Activated CD4-positive, alpha-beta T cell treated with anti-CD3 and anti-CD28 coated beads for 36 hours (primary cell): ENCODE data around the gene ADAMTS16. TPM values are rescaled to one million over a fixed set of nuclear protein-coding genes. Genes with fewer than 3 reads are reported as not detected.

ENCODE experiments used
- ATAC-seq: fragments of 200-7000 bp; cut with Tn5 transposase; one replicate; pipeline ENCODE4 v1.10.0; 2021; ENCODE audit warnings: mild to moderate bottlenecking, moderate library complexity
- CTCF ChIA-PET: fragments of 350-600 bp; sonication (Branson Sonifier 250); formaldehyde crosslinking; loops from one replicate; lab custom pipeline; 2021; ENCODE audit warnings: antibody characterized with exemption; lab: Charles Lee
- POLR2A ChIA-PET: fragments of 350-600 bp; sonication (Branson Sonifier 250); formaldehyde crosslinking; loops from one replicate; lab custom pipeline; 2021; ENCODE audit warnings: antibody characterized with exemption, inconsistent platforms; lab: Charles Lee
- DNase-seq: peaks from one replicate; pipeline ENCODE4 v3.0.0-alpha.2; 2020
- H3K27ac Mint-ChIP-seq: one replicate; pipeline ENCODE4 v1.8.0; 2021; ENCODE audit warnings: mixed read lengths
- H3K27me3 Mint-ChIP-seq: one replicate; pipeline ENCODE4 v1.8.0; 2021; ENCODE audit warnings: mixed read lengths
- H3K36me3 Mint-ChIP-seq: one replicate; pipeline ENCODE4 v1.8.0; 2021; ENCODE audit warnings: low read depth, mixed read lengths
- H3K4me1 Mint-ChIP-seq: one replicate; pipeline ENCODE4 v1.8.0; 2021; ENCODE audit warnings: mixed read lengths
- H3K4me3 Mint-ChIP-seq: one replicate; pipeline ENCODE4 v1.8.0; 2021; ENCODE audit warnings: mild to moderate bottlenecking, moderate library complexity, mixed read lengths
- H3K9me3 Mint-ChIP-seq: one replicate; pipeline ENCODE4 v1.8.0; 2021; ENCODE audit warnings: low read depth, mixed read lengths
- intact Hi-C, 2 experiments: fragments of 100-400 bp; cut with DNase I in 1 of 2; cut with micrococcal nuclease in 1 of 2; formaldehyde crosslinking; loops; one replicate each; pipeline versions ENCODE4 v1.14.2 to v1.15.1; 2022 to 2024; cut with DNase I, micrococcal nuclease
- total RNA-seq, 2 experiments: library from RNA; stranded (reverse); gene quantifications; one replicate each; pipeline ENCODE4 v1.2.3, GENCODE V29; 2021

Gene ADAMTS16
- total RNA-seq, 2 experiments from 2014 or later: not detected

DNA sequence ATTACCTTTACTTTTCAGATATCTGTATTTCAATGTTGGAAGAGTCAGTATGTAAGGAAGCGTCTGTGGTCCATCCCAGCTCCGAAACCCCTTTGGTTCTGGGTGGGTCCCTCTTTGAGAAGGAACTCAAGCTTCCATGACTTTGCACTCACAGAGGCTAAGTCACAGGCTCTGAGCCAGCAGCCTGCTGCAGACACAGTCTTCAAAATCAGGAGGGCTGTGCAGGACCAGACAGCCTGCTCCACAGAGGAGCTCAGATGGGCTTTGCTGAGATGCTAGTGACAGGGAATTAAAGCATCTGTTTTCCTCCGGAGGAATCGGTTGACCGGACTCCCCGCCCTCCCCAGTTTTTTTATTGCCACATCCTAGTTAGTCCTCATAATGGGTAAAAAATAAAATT, 155.9 kb downstream of the ADAMTS16 start:
- no peak overlapping the region for H3K4me3 Mint-ChIP-seq
- H3K27me3 Mint-ChIP-seq: no peaks in the 10 kb centered on the region
- ChIA-PET POLR2A (no interaction called here), CTCF (no interaction called here)
- H3K36me3 Mint-ChIP-seq: no peaks in the 10 kb centered on the region
- no peak for ATAC-seq
- no peak for DNase-seq
- intact Hi-C loops: no loop called here
- no peaks in the 10 kb centered on the region for H3K4me1 Mint-ChIP-seq
- H3K27ac Mint-ChIP-seq: no peak overlapping the region
- peaks cover 6% of the 10 kb centered on the region for H3K9me3 Mint-ChIP-seq

DNA sequence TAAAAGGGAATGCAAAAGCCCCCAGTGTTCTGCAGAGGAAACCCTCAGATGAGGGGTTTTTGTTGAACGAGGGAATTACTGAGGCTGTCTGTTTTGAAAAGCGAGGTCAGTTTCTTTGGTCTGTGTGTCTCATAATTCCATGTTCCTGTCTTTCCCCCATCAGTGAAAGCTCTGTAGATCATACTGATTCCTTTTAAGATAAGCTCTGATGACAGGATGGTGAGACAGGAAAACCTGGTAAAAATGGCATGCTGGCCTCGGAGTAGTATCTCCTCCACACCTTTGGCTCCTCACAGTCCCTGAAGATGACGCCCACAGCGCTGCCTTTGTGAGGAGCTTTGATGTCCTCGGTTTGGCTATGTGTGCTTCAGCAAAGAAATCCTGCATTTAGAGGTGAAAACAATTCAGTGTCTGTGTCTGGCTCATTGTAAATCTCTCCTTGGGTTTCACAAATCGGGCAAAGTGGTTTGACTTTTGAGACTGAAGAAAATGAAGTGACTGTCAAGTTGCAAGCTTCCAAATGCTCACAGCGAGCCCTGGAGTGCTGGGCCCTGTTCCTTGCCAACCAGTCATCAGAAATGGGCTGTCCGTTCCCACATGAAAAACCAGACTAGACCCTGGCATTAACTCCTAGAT, 157.4 kb downstream of the ADAMTS16 start:
- no peaks in the 10 kb centered on the region for H3K36me3 Mint-ChIP-seq
- H3K9me3 Mint-ChIP-seq: peaks cover 11% of the 10 kb centered on the region
- H3K27ac Mint-ChIP-seq: no peak overlapping the region
- no peak overlapping the region for H3K4me3 Mint-ChIP-seq
- CTCF ChIA-PET: no interaction called here
- ATAC-seq: no peak
- intact Hi-C loops: no loop called here
- no peak for DNase-seq
- POLR2A ChIA-PET: no interaction called here
- H3K4me1 Mint-ChIP-seq: no peaks in the 10 kb centered on the region
- H3K27me3 Mint-ChIP-seq: no peaks in the 10 kb centered on the region

DNA sequence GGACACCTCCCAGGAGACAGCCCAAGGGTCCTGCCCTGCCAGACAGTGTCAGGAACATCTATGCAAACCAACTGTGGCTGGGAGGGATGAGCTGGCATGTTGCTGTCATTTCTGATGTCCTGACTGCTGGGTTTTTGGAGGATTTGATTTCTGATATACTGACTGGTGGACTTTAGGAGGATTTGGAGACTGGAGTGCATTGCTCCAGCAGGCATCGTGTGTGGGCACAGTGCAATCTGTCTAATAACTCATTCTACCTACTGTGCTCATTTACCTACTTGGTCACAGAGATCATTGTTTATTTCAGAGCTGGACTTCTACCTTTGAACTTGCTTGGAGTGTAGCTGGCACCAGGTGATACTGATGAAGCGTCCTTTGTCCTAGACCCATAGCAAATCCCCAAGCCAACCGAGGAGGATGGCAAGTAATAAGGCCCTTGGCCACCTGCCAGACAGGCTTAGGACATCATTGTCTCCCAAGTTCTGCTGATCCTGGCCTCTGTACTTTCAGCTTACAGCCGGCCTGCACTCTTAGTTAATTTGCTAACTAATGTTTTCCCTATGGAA, 158.0 kb downstream of the ADAMTS16 start:
- no peaks in the 10 kb centered on the region for H3K27me3 Mint-ChIP-seq
- H3K27ac Mint-ChIP-seq: no peak overlapping the region
- H3K36me3 Mint-ChIP-seq: no peaks in the 10 kb centered on the region
- H3K4me3 Mint-ChIP-seq: no peak overlapping the region
- DNase-seq (no peak), ATAC-seq (no peak)
- H3K4me1 Mint-ChIP-seq: no peaks in the 10 kb centered on the region
- peaks cover 9% of the 10 kb centered on the region for H3K9me3 Mint-ChIP-seq
- intact Hi-C loops: no loop called here
- CTCF ChIA-PET: no interaction called here
- POLR2A ChIA-PET: no interaction called here

DNA sequence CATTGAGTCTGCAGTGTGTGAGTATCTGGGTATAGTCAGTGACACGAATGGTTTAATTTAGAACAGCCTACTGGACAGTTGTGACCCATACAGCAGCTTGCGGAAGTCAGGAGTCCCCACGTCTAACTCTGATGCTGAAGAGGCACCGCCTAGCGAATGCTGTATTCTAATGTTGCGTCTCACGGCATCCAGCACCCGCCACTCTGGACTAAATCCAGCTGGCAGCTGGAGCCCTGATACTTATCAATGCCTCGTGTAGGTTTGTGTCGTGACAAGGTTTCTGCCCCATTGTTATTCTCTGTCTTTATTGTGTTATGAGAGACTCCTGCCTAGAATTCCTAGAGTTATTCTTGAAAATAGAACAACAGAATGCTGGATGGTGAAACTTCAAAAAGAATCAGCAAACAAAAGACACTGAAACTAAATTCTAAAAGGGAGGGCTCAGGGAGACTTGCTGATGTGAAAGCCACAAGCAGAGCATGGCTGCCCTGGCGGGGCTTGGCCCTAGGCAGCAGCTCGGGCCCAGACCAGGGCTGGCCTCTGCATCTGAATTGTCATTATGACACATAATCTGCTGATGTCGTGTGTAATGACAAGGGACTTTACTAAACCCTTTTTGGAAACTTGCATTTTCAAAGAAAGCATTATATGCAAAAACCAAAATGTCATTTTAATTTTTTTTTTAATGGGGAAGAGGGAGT, 158.9 kb downstream of the ADAMTS16 start:
- H3K4me3 Mint-ChIP-seq: no peak overlapping the region
- ChIA-PET CTCF (no interaction called here), POLR2A (no interaction called here)
- DNase-seq: no peak
- H3K4me1 Mint-ChIP-seq: no peaks in the 10 kb centered on the region
- peaks cover 11% of the 10 kb centered on the region for H3K9me3 Mint-ChIP-seq
- no peak for ATAC-seq
- no peak overlapping the region for H3K27ac Mint-ChIP-seq
- intact Hi-C loops: no loop called here
- no peaks in the 10 kb centered on the region for H3K36me3 Mint-ChIP-seq
- H3K27me3 Mint-ChIP-seq: no peaks in the 10 kb centered on the region

DNA sequence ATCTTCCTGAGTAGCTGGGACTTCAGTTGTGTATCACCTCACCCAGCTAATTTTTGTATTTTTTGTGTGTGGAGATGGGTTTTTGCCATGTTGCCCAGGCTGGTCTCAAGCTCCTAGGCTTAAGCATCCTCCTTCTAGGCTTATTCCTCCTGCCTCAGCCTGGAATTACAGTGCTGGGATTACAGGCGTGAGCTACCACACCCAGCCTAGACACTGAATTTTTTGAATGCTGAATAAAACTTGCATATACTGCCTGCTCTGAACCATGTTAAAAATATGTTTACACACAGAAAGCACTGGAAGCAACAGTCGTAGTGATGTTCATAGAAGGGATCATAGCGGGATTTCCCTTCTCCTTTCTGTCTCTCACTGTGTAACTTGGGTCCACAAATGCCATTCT, 161.0 kb downstream of the ADAMTS16 start:
- ChIA-PET CTCF (no interaction called here), POLR2A (no interaction called here)
- intact Hi-C loops: no loop called here
- DNase-seq: no peak
- no peaks in the 10 kb centered on the region for H3K4me1 Mint-ChIP-seq
- H3K27ac Mint-ChIP-seq: no peak overlapping the region
- H3K27me3 Mint-ChIP-seq: no peaks in the 10 kb centered on the region
- H3K9me3 Mint-ChIP-seq: peaks cover 10% of the 10 kb centered on the region
- ATAC-seq: no peak
- H3K4me3 Mint-ChIP-seq: no peak overlapping the region
- no peaks in the 10 kb centered on the region for H3K36me3 Mint-ChIP-seq

DNA sequence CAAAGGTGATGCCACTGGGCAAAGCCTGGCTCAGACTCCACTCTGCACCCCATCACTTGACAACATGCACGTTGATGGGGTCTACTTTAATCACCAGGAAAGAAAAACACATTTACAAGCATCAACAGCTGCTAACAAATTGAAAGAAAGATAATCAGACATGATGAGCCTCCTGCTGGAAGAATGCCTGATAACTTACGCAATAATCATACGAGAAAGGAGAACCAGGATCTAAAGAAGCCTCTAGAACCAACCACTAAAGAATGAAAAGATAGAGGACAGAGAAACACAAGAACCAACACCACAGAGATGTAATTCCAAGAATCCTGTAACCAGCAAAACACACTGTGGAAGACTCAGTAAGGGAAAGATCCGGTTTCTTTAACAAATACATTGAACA, 162.1 kb downstream of the ADAMTS16 start:
- no peaks in the 10 kb centered on the region for H3K27me3 Mint-ChIP-seq
- ATAC-seq (no peak), DNase-seq (no peak)
- no peaks in the 10 kb centered on the region for H3K36me3 Mint-ChIP-seq
- H3K4me3 Mint-ChIP-seq: no peak overlapping the region
- CTCF ChIA-PET: no interaction called here
- peaks cover 10% of the 10 kb centered on the region for H3K9me3 Mint-ChIP-seq
- H3K27ac Mint-ChIP-seq: no peak overlapping the region
- intact Hi-C loops: no loop called here
- POLR2A ChIA-PET: no interaction called here
- no peaks in the 10 kb centered on the region for H3K4me1 Mint-ChIP-seq

DNA sequence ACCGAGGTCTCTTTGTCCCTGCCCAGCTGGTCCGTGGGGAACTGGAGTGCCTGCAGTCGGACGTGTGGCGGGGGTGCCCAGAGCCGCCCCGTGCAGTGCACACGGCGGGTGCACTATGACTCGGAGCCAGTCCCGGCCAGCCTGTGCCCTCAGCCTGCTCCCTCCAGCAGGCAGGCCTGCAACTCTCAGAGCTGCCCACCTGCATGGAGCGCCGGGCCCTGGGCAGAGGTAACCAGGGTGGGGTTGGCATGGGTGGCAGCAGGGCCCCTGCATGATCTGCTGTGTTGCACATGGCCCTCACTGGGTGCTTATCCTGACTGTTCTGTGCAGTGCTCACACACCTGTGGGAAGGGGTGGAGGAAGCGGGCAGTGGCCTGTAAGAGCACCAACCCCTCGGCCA, 163.1 kb downstream of the ADAMTS16 start:
- ChIA-PET CTCF (no interaction called here), POLR2A (no interaction called here)
- H3K9me3 Mint-ChIP-seq: peaks cover 10% of the 10 kb centered on the region
- H3K36me3 Mint-ChIP-seq: no peaks in the 10 kb centered on the region
- H3K27ac Mint-ChIP-seq: no peak overlapping the region
- DNase-seq: no peak
- H3K27me3 Mint-ChIP-seq: no peaks in the 10 kb centered on the region
- no peaks in the 10 kb centered on the region for H3K4me1 Mint-ChIP-seq
- no peak overlapping the region for H3K4me3 Mint-ChIP-seq
- intact Hi-C loops: no loop called here
- no peak for ATAC-seq

DNA sequence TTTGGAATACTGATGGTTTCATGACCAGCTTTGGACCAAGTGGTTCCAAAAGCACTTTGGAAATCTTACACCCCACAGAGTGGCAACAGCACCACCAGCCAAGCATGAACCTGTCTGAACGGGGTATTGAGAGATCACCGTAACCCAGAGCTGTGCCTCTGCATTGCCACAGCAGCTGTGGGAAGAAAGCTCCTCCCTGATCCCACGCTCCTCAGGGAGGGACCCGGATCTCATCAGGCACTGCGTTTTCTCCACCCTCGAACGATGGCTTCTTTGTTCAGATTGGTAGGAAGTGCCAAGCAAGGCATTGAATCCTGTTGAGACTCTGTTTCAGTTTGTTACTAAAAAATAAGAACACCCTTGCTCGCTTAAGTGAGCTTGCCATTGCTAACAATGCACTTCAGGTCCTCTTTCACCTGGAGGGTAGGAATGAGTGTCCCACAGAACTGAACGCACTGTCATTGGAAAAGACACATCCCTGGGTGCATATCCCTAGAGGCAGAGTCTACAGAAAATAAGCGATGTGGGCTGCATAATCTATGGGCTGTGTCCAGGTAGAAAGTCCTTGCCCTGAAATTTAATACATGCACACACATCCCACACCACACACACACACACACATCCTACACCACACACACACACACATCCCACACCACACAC, 164.4 kb downstream of the ADAMTS16 start:
- DNase-seq (no peak), ATAC-seq (peak; percentile 30)
- no peaks in the 10 kb centered on the region for H3K27me3 Mint-ChIP-seq
- CTCF ChIA-PET: no interaction called here
- no peak overlapping the region for H3K4me3 Mint-ChIP-seq
- peaks cover 12% of the 10 kb centered on the region for H3K9me3 Mint-ChIP-seq
- no peaks in the 10 kb centered on the region for H3K36me3 Mint-ChIP-seq
- no peak overlapping the region for H3K27ac Mint-ChIP-seq
- POLR2A ChIA-PET: no interaction called here
- intact Hi-C loops: no loop called here
- H3K4me1 Mint-ChIP-seq: no peaks in the 10 kb centered on the region

DNA sequence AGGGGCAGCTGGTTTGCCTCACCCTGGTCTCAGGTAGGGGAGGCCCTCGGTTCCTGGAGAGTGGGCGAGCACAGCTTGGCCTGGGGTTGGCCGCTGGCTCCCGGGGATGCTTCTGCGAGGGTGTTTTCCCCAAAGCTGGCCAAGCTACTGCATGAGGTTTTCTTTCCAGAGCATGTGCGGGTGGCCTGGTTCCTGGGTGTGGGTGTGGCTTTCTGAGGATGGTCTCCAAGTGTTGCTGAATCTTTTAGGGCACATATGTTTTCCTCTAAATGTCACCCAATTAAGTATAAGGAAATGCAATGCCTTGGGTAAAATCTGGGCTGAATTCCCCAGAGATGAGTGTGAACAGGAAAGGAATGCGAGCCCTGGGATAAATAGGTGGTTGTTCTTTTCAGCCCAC, 166.6 kb downstream of the ADAMTS16 start:
- ATAC-seq (no peak), DNase-seq (no peak)
- no peak overlapping the region for H3K4me3 Mint-ChIP-seq
- no peak overlapping the region for H3K27ac Mint-ChIP-seq
- no peaks in the 10 kb centered on the region for H3K36me3 Mint-ChIP-seq
- intact Hi-C loops: no loop called here
- CTCF ChIA-PET: no interaction called here
- peaks cover 14% of the 10 kb centered on the region for H3K9me3 Mint-ChIP-seq
- H3K4me1 Mint-ChIP-seq: no peaks in the 10 kb centered on the region
- no peaks in the 10 kb centered on the region for H3K27me3 Mint-ChIP-seq
- POLR2A ChIA-PET: no interaction called here

DNA sequence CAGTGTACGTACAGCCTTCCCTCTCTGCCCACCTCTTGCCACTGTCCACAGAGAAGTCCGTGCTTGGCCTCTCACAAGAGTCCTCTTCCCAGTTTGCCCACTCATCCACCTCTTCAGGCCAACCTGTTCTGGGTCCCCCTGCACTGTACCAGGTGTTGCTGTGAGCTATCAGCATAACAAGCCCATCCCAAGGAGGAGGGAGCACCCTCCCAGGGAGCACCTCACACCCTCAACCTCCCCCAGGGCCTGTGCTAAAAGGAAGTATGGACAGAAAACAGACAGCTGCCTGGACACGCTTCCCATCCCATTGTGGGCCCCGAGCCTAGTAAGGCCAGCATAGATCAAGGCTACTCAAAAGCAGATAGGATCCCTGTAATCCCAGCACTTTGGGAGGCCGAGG, 168.2 kb downstream of the ADAMTS16 start:
- no peaks in the 10 kb centered on the region for H3K4me1 Mint-ChIP-seq
- H3K27me3 Mint-ChIP-seq: no peaks in the 10 kb centered on the region
- ChIA-PET CTCF (no interaction called here), POLR2A (no interaction called here)
- intact Hi-C loops: no loop called here
- no peaks in the 10 kb centered on the region for H3K36me3 Mint-ChIP-seq
- H3K4me3 Mint-ChIP-seq: no peak overlapping the region
- H3K9me3 Mint-ChIP-seq: peaks cover 8% of the 10 kb centered on the region
- no peak overlapping the region for H3K27ac Mint-ChIP-seq
- no peak for DNase-seq
- ATAC-seq: no peak

DNA sequence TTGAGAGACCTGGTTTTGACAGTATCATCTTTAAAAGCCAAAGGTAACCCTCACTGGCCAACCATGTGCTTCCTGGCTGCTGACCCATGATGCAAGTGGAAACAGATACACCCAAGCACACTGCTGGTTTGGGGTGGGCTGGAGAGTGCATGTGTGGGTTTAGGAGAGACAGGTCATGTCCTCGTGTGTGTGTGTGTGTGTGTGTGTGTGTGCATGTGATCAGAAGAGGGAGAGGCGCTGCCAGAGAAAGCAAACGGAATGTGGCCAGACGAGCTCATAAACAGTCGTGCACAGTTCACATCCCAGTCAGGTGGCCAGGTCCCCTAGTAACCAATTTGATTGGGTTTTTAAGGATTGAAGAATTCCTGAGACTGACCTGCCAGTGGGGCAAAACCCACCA, 169.5 kb downstream of the ADAMTS16 start:
- Mint-ChIP-seq H3K27me3 (no peaks in the 10 kb centered on the region), H3K9me3 (peaks cover 6% of the 10 kb centered on the region), H3K4me1 (no peaks in the 10 kb centered on the region), H3K36me3 (no peaks in the 10 kb centered on the region), H3K4me3 (no peak overlapping the region), H3K27ac (no peak overlapping the region)
- intact Hi-C loops: no loop called here
- CTCF ChIA-PET: no interaction called here
- ATAC-seq (no peak), DNase-seq (no peak)
- POLR2A ChIA-PET: no interaction called here

DNA sequence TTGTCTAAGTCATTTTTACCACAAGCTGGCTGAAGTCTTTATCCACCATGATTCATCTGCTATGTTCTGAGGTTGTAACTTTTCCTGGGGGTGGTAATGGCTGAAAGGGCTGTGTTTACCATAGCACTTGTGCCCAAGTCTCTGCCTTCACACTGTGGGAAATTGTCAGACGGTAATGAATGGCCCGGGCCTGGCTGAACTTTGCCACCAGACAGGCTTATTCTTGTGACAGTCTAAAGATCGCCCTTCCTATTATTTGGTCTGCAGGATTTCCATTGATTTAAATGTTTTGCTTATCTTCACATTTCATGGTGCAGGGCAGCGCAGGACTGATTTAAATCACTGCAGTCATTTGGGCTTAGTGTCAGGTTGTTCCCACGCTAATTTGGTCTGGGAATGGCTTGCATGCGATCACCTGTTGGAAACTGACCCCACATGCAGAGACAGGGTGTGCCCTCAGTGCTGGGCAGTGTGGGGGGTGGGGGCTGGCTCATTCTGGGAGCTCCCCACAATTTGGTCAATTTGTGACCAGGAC, 173.0 kb downstream of the ADAMTS16 start:
- no peak for ATAC-seq
- H3K27me3 Mint-ChIP-seq: no peaks in the 10 kb centered on the region
- POLR2A ChIA-PET: no interaction called here

More for the DNA sequence above, 173.0 kb downstream of the ADAMTS16 start:
- no peak overlapping the region for H3K27ac Mint-ChIP-seq
- no peak for DNase-seq
- no peaks in the 10 kb centered on the region for H3K36me3 Mint-ChIP-seq
- H3K4me3 Mint-ChIP-seq: no peak overlapping the region
- intact Hi-C loops: no loop called here
- H3K4me1 Mint-ChIP-seq: no peaks in the 10 kb centered on the region
- CTCF ChIA-PET: no interaction called here
- H3K9me3 Mint-ChIP-seq: peaks cover 7% of the 10 kb centered on the region
